Measurements from ENCODE around the gene TNS3.

The TNS3 gene

GRCh38 chr7:47256016-47256415 lies 325.9 kb downstream of the TNS3 start:
- no peaks in the 10 kb centered on the region for H3K9me3 ChIP-seq (ENCODE audit: control insufficient read depth, insufficient read depth, low read length)
- H3K4me1 ChIP-seq (ENCODE audit: insufficient read depth, low read length) = no peaks in the 10 kb centered on the region
- no peaks in the 10 kb centered on the region for H3K36me3 ChIP-seq (ENCODE audit: insufficient read depth, low read length)
- H3K9ac ChIP-seq (ENCODE audit: low read depth, low read length) = no peak overlapping the region

DNA sequence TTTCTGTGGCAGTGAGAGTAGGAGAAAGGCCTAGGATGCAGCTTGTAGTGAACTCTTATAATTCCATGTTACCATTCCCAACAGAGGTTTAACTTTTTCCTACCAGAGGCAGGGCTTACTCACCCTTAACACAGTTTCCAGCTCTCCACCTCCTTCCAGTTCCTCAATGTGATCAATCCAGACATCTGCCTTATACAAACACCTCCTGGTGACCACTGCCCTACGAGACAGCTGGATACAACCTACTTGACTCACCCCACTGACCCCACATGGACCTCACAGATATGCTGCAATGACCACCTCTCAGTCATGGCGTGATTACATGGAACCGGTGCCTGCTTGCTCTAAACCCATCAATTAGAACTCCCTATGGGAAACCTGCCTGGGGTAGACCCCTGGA lies 326.5 kb downstream of the TNS3 start:
- no peak overlapping the region for H3K9ac ChIP-seq (ENCODE audit: low read depth, low read length)
- no peaks in the 10 kb centered on the region for H3K9me3 ChIP-seq (ENCODE audit: control insufficient read depth, insufficient read depth, low read length)
- no peaks in the 10 kb centered on the region for H3K4me1 ChIP-seq (ENCODE audit: insufficient read depth, low read length)
- no peaks in the 10 kb centered on the region for H3K36me3 ChIP-seq (ENCODE audit: insufficient read depth, low read length)

DNA sequence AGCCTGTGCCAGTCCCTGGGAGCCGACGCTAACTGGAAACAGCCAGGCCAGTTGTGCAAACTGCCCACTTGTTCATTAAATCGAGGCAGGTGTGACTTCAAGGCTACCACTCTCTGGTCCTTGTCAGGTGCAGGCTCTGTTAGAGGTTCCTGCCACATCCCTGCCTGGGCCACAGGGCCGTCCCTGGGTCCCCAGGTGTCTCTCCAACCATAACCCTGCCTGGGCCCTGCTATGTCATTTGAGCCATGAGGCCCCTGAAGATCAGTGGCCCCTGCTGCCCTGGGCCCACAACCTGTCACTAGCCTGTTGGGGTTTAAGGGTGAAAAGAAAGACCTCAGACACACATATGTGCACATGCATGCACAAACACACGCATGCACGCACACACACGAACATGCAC lies 326.9 kb downstream of the TNS3 start:
- Histone ChIP-seq H3K36me3 (ENCODE audit: insufficient read depth, low read length) (no peaks in the 10 kb centered on the region), H3K4me1 (ENCODE audit: insufficient read depth, low read length) (no peaks in the 10 kb centered on the region), H3K9me3 (ENCODE audit: control insufficient read depth, insufficient read depth, low read length) (no peaks in the 10 kb centered on the region), H3K9ac (ENCODE audit: low read depth, low read length) (no peak overlapping the region)

DNA sequence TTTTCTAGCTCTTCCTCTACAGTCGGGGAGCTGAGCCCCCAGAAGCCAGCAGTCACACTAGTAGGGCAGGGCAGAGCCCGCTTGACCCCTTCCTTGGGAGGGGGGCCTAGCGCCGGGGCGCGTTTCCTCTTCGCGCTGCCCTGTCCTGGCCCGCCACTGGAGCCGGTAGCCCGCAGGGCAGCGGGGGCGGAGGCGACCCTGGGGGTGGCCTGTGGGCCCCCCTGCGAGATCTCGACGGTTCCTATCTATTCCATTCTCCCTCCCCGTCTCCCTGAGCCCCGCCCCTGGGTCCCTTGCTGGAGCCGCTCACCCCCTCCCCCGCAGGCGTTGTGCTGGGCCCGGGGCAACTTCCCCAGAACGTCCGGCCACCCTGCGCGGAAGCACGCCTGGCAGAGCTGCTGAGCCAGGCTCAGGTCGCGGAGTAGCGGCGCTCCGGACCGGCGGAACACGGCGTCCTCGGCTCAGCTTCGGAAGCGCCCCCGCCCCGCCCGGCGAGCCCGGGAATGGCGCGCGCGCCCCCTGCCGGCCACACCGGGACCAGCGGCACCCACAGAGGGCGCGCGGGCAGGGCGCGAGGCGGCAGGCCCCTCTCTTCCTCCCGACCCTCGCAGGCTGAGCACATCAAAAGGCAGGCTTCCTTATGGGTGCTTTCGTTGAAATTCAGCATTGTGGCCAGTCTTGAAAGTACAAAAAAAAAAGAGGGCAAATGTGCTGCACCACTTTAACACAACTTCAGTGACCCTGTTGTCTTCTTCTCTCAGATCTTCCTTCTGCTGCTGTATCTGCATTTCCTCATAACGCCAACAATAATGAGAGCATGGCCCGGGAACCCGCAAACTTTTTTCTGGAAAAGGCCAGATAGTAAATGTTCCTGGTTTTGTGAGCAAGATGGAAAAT lies 327.6 kb downstream of the TNS3 start:
- H3K9me3 ChIP-seq (ENCODE audit: control insufficient read depth, insufficient read depth, low read length) = no peaks in the 10 kb centered on the region
- peak overlapping the region; percentile 63 for H3K9ac ChIP-seq (ENCODE audit: low read depth, low read length)
- no peaks in the 10 kb centered on the region for H3K4me1 ChIP-seq (ENCODE audit: insufficient read depth, low read length)
- no peaks in the 10 kb centered on the region for H3K36me3 ChIP-seq (ENCODE audit: insufficient read depth, low read length)

GRCh38 chr7:47253650-47254080 lies 328.2 kb downstream of the TNS3 start:
- no peaks in the 10 kb centered on the region for H3K4me1 ChIP-seq (ENCODE audit: insufficient read depth, low read length)
- no peaks in the 10 kb centered on the region for H3K36me3 ChIP-seq (ENCODE audit: insufficient read depth, low read length)
- peak overlapping the region; percentile 63 for H3K9ac ChIP-seq (ENCODE audit: low read depth, low read length)
- H3K9me3 ChIP-seq (ENCODE audit: control insufficient read depth, insufficient read depth, low read length) = no peaks in the 10 kb centered on the region

GRCh38 chr7:47252675-47253074 lies 329.2 kb downstream of the TNS3 start:
- no peaks in the 10 kb centered on the region for H3K9me3 ChIP-seq (ENCODE audit: control insufficient read depth, insufficient read depth, low read length)
- H3K9ac ChIP-seq (ENCODE audit: low read depth, low read length) = no peak overlapping the region
- H3K4me1 ChIP-seq (ENCODE audit: insufficient read depth, low read length) = no peaks in the 10 kb centered on the region
- no peaks in the 10 kb centered on the region for H3K36me3 ChIP-seq (ENCODE audit: insufficient read depth, low read length)

DNA sequence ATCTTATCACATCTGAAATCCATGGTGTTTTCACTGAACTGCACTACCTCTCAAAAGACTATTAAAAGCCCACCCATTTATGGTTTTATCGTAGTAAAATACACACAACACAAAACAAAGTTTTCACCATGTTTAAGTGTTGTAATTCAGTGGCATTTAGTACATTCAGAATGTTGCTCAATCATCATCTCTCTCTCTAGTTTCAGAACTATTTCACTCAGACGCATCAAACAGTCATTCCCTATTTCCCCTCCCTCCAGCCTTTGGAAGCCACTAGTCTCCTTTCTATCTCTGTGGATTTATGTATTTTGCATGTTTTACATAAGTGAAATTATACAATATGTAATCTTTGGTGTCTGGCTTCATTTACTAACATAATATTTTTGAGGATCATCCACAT lies 332.6 kb downstream of the TNS3 start:
- Histone ChIP-seq H3K36me3 (ENCODE audit: insufficient read depth, low read length) (no peaks in the 10 kb centered on the region), H3K9ac (ENCODE audit: low read depth, low read length) (no peak overlapping the region), H3K4me1 (ENCODE audit: insufficient read depth, low read length) (no peaks in the 10 kb centered on the region)

GRCh38 chr7:47248797-47249196 lies 333.1 kb downstream of the TNS3 start:
- Histone ChIP-seq H3K4me1 (ENCODE audit: insufficient read depth, low read length) (no peaks in the 10 kb centered on the region), H3K9me3 (ENCODE audit: control insufficient read depth, insufficient read depth, low read length) (no peaks in the 10 kb centered on the region), H3K36me3 (ENCODE audit: insufficient read depth, low read length) (no peaks in the 10 kb centered on the region), H3K9ac (ENCODE audit: low read depth, low read length) (no peak overlapping the region)

More for the DNA sequence above, 332.6 kb downstream of the TNS3 start:
- H3K9me3 ChIP-seq (ENCODE audit: control insufficient read depth, insufficient read depth, low read length) = no peaks in the 10 kb centered on the region

- no peaks in the 10 kb centered on the region for H3K4me1 ChIP-seq (ENCODE audit: insufficient read depth, low read length)
- no peak overlapping the region for H3K9ac ChIP-seq (ENCODE audit: low read depth, low read length)
- H3K36me3 ChIP-seq (ENCODE audit: insufficient read depth, low read length) = no peaks in the 10 kb centered on the region
- H3K9me3 ChIP-seq (ENCODE audit: control insufficient read depth, insufficient read depth, low read length) = no peaks in the 10 kb centered on the region
Observed at GRCh38 chr7:47247132-47247531, 334.8 kb downstream of the TNS3 start.

DNA sequence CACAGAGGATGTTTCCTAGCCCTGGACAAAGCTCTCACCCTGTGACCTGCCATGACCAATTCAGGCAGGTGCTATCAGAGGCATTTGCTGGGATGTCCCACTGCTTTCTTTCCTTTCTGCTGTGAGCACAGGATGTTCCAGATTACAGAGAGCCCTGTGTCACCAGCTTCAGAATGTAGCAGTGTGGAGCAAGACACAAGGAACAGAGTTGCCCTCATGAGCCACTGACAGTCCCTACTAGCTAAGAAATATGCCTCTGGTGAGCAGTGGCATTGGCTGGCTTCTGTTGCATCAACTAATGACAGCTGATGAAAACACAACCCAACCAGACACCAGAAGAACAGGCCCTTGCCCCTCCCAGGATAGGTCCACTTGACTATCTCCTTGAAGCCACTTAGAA lies 337.2 kb downstream of the TNS3 start:
- H3K36me3 ChIP-seq (ENCODE audit: insufficient read depth, low read length) = no peaks in the 10 kb centered on the region
- H3K4me1 ChIP-seq (ENCODE audit: insufficient read depth, low read length) = no peaks in the 10 kb centered on the region
- H3K9me3 ChIP-seq (ENCODE audit: control insufficient read depth, insufficient read depth, low read length) = no peaks in the 10 kb centered on the region
- H3K9ac ChIP-seq (ENCODE audit: low read depth, low read length) = no peak overlapping the region

DNA sequence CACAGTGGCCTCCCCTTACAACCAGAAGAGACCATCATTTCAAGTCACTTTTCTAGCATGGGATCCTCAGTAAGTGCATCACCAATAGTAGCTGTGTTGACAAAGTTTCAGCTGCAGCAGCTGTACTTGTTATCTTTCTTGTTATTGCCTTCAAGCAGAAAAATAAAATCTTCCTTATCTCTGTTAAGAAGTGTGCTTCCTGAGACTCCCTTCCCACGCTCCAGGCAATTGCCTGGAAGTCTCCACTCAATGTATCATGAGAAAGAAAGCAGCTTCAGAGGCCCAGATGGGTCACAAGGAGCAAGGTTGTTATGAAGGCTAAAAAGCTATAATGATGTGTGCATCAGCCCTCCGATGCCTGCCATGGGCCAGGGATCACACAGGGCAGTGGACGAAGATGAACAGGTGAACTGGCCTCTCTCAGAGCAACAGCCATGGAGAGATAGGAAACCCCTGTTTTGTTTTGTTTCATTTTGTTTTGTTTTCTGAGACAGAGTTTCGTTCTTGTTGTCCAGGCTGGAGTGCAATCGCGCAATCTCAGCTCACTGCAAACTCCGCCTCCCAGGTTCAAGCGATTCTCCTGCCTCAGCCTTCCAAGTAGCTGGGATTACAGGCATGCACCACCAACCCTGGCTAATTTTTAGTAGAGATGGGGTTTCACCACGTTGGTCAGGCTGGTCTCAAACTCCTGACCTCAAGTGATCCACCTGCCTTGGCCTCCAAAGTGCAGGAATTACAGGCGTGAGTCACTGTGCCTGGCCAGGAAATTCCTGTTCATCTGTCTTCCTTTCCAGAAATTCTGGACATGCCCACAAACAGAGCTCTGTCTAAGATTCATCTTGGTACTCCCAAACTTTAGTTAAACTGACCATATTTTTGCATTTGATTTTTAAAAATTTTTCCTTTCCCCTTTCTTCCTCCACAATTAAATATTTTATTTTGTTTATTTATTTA lies 340.5 kb downstream of the TNS3 start:
- H3K36me3 ChIP-seq (ENCODE audit: insufficient read depth, low read length) = no peaks in the 10 kb centered on the region

DNA sequence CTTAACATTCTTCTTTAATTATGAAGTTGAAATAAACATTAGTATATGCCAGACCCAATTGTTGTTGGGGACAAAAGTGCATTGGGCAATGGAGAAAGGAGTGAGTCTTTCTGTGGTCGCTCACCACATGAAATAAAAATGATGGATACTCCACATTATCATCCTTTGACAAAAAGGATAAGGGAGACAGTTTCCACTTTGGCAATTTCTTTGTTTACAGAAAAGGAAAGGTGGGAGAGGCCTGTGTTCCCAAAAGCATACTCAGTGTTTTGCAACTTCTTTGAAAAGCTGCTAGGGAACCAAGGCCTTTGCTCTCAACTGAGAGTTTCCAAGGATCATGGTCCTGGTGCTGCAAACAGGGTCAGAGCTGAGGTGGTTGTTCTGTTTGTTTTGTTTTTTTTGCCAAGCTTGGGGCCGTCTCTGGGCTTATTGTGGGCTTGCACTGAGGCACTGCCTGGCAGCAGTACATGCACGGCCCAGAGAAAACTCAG lies 341.9 kb downstream of the TNS3 start:
- Histone ChIP-seq H3K36me3 (ENCODE audit: insufficient read depth, low read length) (no peaks in the 10 kb centered on the region), H3K9ac (ENCODE audit: low read depth, low read length) (no peak overlapping the region), H3K9me3 (ENCODE audit: control insufficient read depth, insufficient read depth, low read length) (no peaks in the 10 kb centered on the region), H3K4me1 (ENCODE audit: insufficient read depth, low read length) (no peaks in the 10 kb centered on the region)

More for the DNA sequence above, 340.5 kb downstream of the TNS3 start:
- Histone ChIP-seq H3K4me1 (ENCODE audit: insufficient read depth, low read length) (no peaks in the 10 kb centered on the region), H3K9me3 (ENCODE audit: control insufficient read depth, insufficient read depth, low read length) (no peaks in the 10 kb centered on the region), H3K9ac (ENCODE audit: low read depth, low read length) (no peak overlapping the region)

- Histone ChIP-seq H3K36me3 (ENCODE audit: insufficient read depth, low read length) (no peaks in the 10 kb centered on the region), H3K9me3 (ENCODE audit: control insufficient read depth, insufficient read depth, low read length) (no peaks in the 10 kb centered on the region), H3K9ac (ENCODE audit: low read depth, low read length) (no peak overlapping the region)
Observed at GRCh38 chr7:47239034-47239433, 342.9 kb downstream of the TNS3 start.

DNA sequence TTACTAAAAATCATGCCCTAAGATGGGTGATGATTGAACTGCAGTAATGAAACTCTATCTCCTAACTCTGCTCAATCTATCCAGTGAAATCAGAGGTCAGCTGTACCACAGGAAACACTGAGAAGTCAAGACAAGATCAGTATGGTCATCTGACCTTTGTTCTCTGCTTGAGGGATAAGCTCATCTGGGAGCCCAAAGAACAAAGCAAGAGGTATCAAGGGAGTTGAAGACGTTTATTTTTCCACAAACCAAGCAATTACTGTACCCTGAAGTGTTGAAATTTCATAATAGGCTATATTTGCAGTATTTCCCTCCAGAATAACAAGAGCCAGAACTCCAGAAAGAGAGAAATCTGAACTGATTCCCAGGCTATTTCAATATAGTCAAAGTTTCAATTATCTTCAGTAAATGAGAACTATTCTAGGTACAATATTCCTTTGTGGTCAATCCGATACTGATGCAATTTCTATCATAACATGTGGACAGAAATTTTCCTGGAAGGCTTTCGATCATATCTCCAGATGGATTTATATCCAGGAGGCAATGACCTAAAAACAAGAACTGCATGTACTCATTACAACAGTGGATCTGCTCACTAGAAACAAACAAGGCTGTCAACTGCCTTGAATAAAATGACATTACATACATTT lies 345.3 kb downstream of the TNS3 start:
- Histone ChIP-seq H3K4me1 (ENCODE audit: insufficient read depth, low read length) (no peaks in the 10 kb centered on the region), H3K9me3 (ENCODE audit: control insufficient read depth, insufficient read depth, low read length) (no peaks in the 10 kb centered on the region), H3K9ac (ENCODE audit: low read depth, low read length) (no peak overlapping the region), H3K36me3 (ENCODE audit: insufficient read depth, low read length) (no peaks in the 10 kb centered on the region)

More at GRCh38 chr7:47239034-47239433, 342.9 kb downstream of the TNS3 start:
- no peaks in the 10 kb centered on the region for H3K4me1 ChIP-seq (ENCODE audit: insufficient read depth, low read length)
